Measurements from ENCODE around the gene CD82. TPM values are rescaled to one million over a fixed set of nuclear protein-coding genes. Genes with fewer than 3 reads are reported as not detected.

The CD82 gene
- total and polyA plus RNA-seq, 2 of the 8 experiments (the other 6 are each of a cell fraction or from before 2014, with no cell fraction given): 7.9 to 10.3 TPM

GRCh38 chr11:44652901-44653644 lies 87.6 kb downstream of the CD82 start:
- Histone ChIP-seq H2AK5ac (ENCODE audit: low read depth, low read length) (no peak overlapping the region), H3K36me3 (ENCODE audit: control insufficient read depth in 2 of 4, insufficient read depth in 4 of 4, low read length in 3 of 4) (no peaks in the 10 kb centered on the region), H2BK20ac (ENCODE audit: low read length) (no peak overlapping the region), H3K4me2 (ENCODE audit: insufficient read depth in 1 of 2, low read depth in 2 of 2, low read length in 2 of 2) (no peak overlapping the region), H2AFZ (ENCODE audit: low read length) (no peak overlapping the region; the same call in 1 of the 2 replicates), H3K9me3 (ENCODE audit: insufficient read depth in 2 of 2, low read depth in 1 of 2, low read length in 1 of 2) (no peaks in the 10 kb centered on the region), H3K27me3 (replicated peaks in 1 of 4; ENCODE audit: control insufficient read depth in 3 of 4, extremely low read depth in 1 of 4, insufficient read depth in 3 of 4, low read length in 3 of 4) (no peaks in the 10 kb centered on the region), H3K23ac (ENCODE audit: insufficient read length) (no peak overlapping the region), H3K56ac (replicated peaks; ENCODE audit: insufficient read length, low read depth, low read length) (no peak overlapping the region), H3K14ac (ENCODE audit: insufficient read length) (no peak overlapping the region), H2BK15ac (ENCODE audit: low read length) (no peak overlapping the region), H4K5ac (ENCODE audit: insufficient read length, low read depth, low read length) (no peak overlapping the region), H3K23me2 (ENCODE audit: low read depth, low read length) (0 out of 2 replicates have a peak, but pooled peaks cover 2% of the 10 kb centered on the region), H3K4me1 (replicated peaks in 1 of 4; ENCODE audit: control insufficient read depth in 3 of 4, insufficient read depth in 4 of 4, low read length in 3 of 4) (peaks cover 0 to 3% (median 0%) of the 10 kb centered on the region in 4 experiments; a peak in 1 of 7 replicates), H3K79me1 (ENCODE audit: low read depth, low read length) (no peaks in the 10 kb centered on the region), H2BK5ac (ENCODE audit: low read depth, low read length) (no peak overlapping the region), H2BK12ac (ENCODE audit: low read depth, low read length) (no peak overlapping the region), H4K8ac (ENCODE audit: extremely low read depth, insufficient read depth, low read length) (no peak overlapping the region), H4K20me1 (replicated peaks in 1 of 2; ENCODE audit: control insufficient read depth in 1 of 2, insufficient read depth in 2 of 2, low read length in 2 of 2) (no peaks in the 10 kb centered on the region), H3K27ac (ENCODE audit: low read depth, low read length) (no peak overlapping the region), H2BK120ac (replicated peaks; ENCODE audit: low read depth, low read length) (no peak overlapping the region), H4K91ac (replicated peaks; ENCODE audit: insufficient read length, low read length) (no peak overlapping the region), H3K9ac (replicated peaks in 1 of 4; ENCODE audit: extremely low read depth in 1 of 4, low read depth in 3 of 4, low read length in 3 of 4) (no peak overlapping the region), H3K18ac (ENCODE audit: extremely low read depth, low read length) (no peak overlapping the region), H3K4ac (replicated peaks; ENCODE audit: insufficient read length, low read depth, low read length) (no peak overlapping the region), H3K4me3 (ENCODE audit: extremely low read depth in 1 of 4, insufficient read depth in 2 of 4, low read depth in 3 of 4, low read length in 4 of 4) (no peak overlapping the region), H3K79me2 (ENCODE audit: control insufficient read depth in 1 of 2, insufficient read depth in 2 of 2, low read length in 2 of 2) (no peaks in the 10 kb centered on the region)
- FAIRE-seq (no peak), DNase-seq (ENCODE audit: low read depth in 1 of 2, low spot score in 2 of 2) (no peak)
- POLR2A ChIA-PET (ENCODE audit: partially characterized antibody): interaction anchor here (0.6 to 1.4 kb wide), 4 partner anchors 11 to 32 kb away, joined by 3 to 4 read pairs (median 4); no protein-coding TSS in a partner anchor
- TF ChIP-seq JUND (IDR thresholded peaks at IDR 0.05; ENCODE audit: low read length) (no peak), MAFK (IDR thresholded peaks at IDR 0.05; ENCODE audit: low read depth, low read length) (peak; percentile 58; the same call in 1 of the 2 replicates), KDM1A (IDR thresholded peaks at IDR 0.05; ENCODE audit: borderline replicate concordance, low read length) (peak; percentile 69; the same call in 1 of the 2 replicates)
- CTCF ChIA-PET (ENCODE audit: partially characterized antibody): interaction anchor here (0.6 to 1.8 kb wide), 6 partner anchors 11 to 278 kb away, joined by 3 to 4 read pairs (median 4); no protein-coding TSS in a partner anchor
- 81% methylated on average over 13 of the region's 16 CpGs; no CpG with 5 or more reads in 1 of the 2 experiments for WGBS, 2 experiments (ENCODE audit: extremely low coverage in 1 of 2, insufficient coverage in 1 of 2, insufficient read length in 1 of 2, insufficient replicate concordance in 2 of 2, low coverage in 1 of 2, low lambda C conversion rate in 2 of 2, missing lambda C conversion rate in 1 of 2)
